ENCODE measurements around the gene RNASEH2C. TPM values are rescaled to one million over a fixed set of nuclear protein-coding genes. Genes with fewer than 3 reads are reported as not detected.

RNASEH2C gene
- 46.4 and 60.7 TPM in 2 replicates for total RNA-seq

GRCh38 chr11:65720211-65720934, at the start of gene RNASEH2C:
RNASEH2C (minus strand) TSS chr11:65720798; CDS start chr11:65720758, 40 bp downstream.

DNA sequence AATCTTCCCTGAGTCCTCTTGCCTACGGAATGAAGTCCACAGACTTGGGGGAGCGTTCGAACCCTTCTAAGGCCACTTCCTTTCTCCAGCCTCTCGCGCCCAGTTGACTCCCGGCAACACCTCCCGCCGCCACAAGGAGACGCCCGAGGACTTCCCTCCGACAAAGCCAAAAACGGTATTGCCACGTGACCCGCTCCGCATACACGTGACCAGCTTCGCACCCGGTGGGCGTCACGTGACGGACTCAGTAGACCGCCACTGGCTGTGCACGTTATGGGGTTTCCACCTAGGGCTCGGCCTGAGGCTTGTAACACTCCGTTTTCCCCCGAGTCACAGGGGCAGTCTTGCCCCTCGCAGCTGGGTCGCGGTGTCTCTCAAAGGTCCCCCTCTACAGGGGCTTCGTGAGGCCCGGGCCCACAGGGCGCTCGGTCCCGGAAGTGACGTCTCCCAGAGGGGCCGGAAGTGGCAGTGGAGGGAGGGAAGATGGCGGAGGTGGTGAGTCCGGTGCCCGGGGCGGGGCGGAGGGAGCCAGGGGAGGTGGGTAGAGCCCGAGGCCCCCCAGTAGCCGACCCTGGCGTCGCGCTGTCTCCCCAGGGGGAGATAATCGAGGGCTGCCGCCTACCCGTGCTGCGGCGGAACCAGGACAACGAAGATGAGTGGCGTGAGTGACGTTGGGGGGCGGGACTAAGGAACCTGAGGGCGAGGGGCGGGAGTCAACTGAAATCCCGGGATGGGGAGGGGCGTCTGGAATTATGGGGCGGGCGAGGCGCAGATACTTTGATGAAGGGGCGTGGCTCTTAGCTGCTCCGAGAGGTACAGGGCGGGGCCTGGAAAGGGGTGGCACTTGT, 8.6 kb downstream of the RNASEH2C start, which contains the start of gene KAT5:
Gene KAT5 (plus strand): TSS at position 468 of the 848 bp plus-strand sequence. CDS start 16 bp downstream, at position 484.

Small RNA genes lying within 50 kb of the gene (small RNA-seq; reads per million reads assigned to genes)
- not detected for gene RN7SL309P

Other genes starting within 250 kb of the RNASEH2C start
- 8,473 and 10,964 TPM in 2 replicates for gene MALAT1, start 221.8 kb downstream of the RNASEH2C start, total RNA-seq
- gene SCYL1, start 195.7 kb downstream of the RNASEH2C start, total RNA-seq = 62.0 and 67.9 TPM in 2 replicates
- 20.5 and 26.1 TPM in 2 replicates for gene LTBP3, start 162.4 kb downstream of the RNASEH2C start, total RNA-seq
- gene ZNRD2, start 150.3 kb downstream of the RNASEH2C start, total RNA-seq = 45.3 and 55.4 TPM in 2 replicates
- 12.6 and 15.7 TPM in 2 replicates for gene FAM89B, start 148.3 kb downstream of the RNASEH2C start, total RNA-seq
- 21.0 and 27.2 TPM in 2 replicates for gene EHBP1L1, start 144.7 kb downstream of the RNASEH2C start, total RNA-seq
- gene KCNK7, start 125.0 kb downstream of the RNASEH2C start, total RNA-seq = 0.14 and 0.40 TPM in 2 replicates
- gene MAP3K11, start 106.6 kb downstream of the RNASEH2C start, total RNA-seq = 92.1 and 93.2 TPM in 2 replicates
- gene PCNX3, start 105.0 kb downstream of the RNASEH2C start, total RNA-seq = 30.6 and 37.7 TPM in 2 replicates
- gene SIPA1, start 82.7 kb downstream of the RNASEH2C start, total RNA-seq = 36.4 and 56.9 TPM in 2 replicates
- 48.1 and 53.8 TPM in 2 replicates for gene RELA, start 57.9 kb downstream of the RNASEH2C start, total RNA-seq
- gene KAT5, start 8.5 kb downstream of the RNASEH2C start, total RNA-seq = 28.1 and 31.3 TPM in 2 replicates
- gene AP5B1, start 60.2 kb upstream of the RNASEH2C start, total RNA-seq = 12.8 and 17.4 TPM in 2 replicates
- not detected in 2 replicates for gene OVOL1, start 66.3 kb upstream of the RNASEH2C start, total RNA-seq
- 0.13 and 0.86 TPM in 2 replicates for gene SNX32, start 113.2 kb upstream of the RNASEH2C start, total RNA-seq
- 1,176 and 1,575 TPM in 2 replicates for gene CFL1, start 137.4 kb upstream of the RNASEH2C start, total RNA-seq
- 46.9 and 49.3 TPM in 2 replicates for gene MUS81, start 139.6 kb upstream of the RNASEH2C start, total RNA-seq
- 18.9 and 22.0 TPM in 2 replicates for gene EFEMP2, start 152.0 kb upstream of the RNASEH2C start, total RNA-seq
- gene CTSW, start 159.0 kb upstream of the RNASEH2C start, total RNA-seq = not detected in 2 replicates
- gene FIBP, start 167.7 kb upstream of the RNASEH2C start, total RNA-seq = 94.0 and 128 TPM in 2 replicates
- gene CCDC85B, start 169.9 kb upstream of the RNASEH2C start, total RNA-seq = 78.2 and 108 TPM in 2 replicates
- gene FOSL1, start 179.6 kb upstream of the RNASEH2C start, total RNA-seq = 41.6 and 48.9 TPM in 2 replicates
- gene C11orf68, start 198.3 kb upstream of the RNASEH2C start, total RNA-seq = 14.4 and 17.0 TPM in 2 replicates
- gene DRAP1, start 198.6 kb upstream of the RNASEH2C start, total RNA-seq = 74.0 and 108 TPM in 2 replicates
- gene TSGA10IP, start 224.7 kb upstream of the RNASEH2C start, total RNA-seq = not detected in 2 replicates
- 30.9 and 35.9 TPM in 2 replicates for gene SART1, start 240.9 kb upstream of the RNASEH2C start, total RNA-seq

All from thoracic aorta endothelial cell (primary cell).